GM21381 (cell line): Measurements from ENCODE around the gene FAM169A.
A peak's percentile ranks its signal among the peaks of the same experiment; 100 is the strongest.
"Not testable (repeated sequence)": the region's sequence is repeated elsewhere in the genome, so short reads cannot be mapped to it uniquely, and the experiment has no call there.

Experiments
- ATAC-seq: cut with Tn5 transposase; IDR thresholded peaks from one replicate; pipeline ENCODE4 v1.9.1; 2021; ENCODE audit warnings: mild to moderate bottlenecking, moderate library complexity; ENCODE audit not compliant: unreplicated experiment

FAM169A gene, protein sequence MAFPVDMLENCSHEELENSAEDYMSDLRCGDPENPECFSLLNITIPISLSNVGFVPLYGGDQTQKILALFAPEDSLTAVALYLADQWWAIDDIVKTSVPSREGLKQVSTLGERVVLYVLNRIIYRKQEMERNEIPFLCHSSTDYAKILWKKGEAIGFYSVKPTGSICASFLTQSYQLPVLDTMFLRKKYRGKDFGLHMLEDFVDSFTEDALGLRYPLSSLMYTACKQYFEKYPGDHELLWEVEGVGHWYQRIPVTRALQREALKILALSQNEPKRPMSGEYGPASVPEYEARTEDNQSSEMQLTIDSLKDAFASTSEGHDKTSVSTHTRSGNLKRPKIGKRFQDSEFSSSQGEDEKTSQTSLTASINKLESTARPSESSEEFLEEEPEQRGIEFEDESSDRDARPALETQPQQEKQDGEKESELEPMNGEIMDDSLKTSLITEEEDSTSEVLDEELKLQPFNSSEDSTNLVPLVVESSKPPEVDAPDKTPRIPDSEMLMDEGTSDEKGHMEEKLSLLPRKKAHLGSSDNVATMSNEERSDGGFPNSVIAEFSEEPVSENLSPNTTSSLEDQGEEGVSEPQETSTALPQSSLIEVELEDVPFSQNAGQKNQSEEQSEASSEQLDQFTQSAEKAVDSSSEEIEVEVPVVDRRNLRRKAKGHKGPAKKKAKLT

GRCh38 chr5:74865804-74866595 lies at the start of gene FAM169A:
Gene FAM169A (minus strand): TSS chr5:74866387. CDS start chr5:74841676, 24,711 bp downstream.
- peak; percentile 49 for ATAC-seq

- ATAC-seq = no peak
These were observed 49.3 kb upstream of the FAM169A start for GRCh38 chr5:74915488-74915887.

- ATAC-seq = not testable (repeated sequence)
These were observed 45.2 kb upstream of the FAM169A start for GRCh38 chr5:74911421-74911820.

GRCh38 chr5:74909888-74910287 lies 43.7 kb upstream of the FAM169A start:
- not testable (repeated sequence) for ATAC-seq

DNA sequence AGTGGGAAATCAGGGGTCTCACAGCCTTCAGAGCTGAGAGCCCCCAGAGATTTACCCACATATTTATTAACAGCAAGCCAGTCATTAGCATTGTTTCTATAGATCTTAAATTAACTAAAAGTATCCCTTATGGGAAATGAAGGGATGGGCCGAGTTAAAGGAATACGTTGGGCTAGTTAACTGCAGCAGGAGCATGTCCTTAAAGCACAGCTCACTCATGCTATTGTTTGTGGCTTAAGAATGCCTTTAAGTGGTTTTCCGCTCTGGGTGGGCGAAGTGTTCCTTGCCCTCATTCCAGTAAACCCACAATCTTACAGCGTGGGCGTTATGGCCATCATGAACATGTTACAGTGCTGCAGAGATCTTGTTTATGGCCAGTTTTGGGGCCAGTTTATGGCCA lies 42.0 kb upstream of the FAM169A start:
- ATAC-seq = not testable (repeated sequence)

DNA sequence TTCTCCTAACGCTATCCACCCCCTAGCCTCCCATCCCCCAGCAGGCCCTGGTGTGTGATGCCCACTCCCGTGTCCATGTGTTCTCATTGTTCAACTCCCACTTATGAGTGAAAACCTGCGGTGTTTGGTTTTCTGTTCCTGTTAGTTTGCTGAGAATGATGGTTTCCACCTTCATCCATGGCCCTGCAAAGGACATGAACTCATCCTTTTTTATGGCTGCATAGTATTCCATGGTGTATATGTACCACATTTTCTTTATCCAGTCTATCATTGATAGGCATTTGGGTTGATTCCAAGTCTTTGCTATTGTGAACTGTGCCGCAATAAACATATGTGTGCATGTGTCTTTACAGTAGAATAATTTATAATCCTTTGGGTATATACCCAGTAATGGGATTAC lies 38.5 kb upstream of the FAM169A start:
- not testable (repeated sequence) for ATAC-seq

DNA sequence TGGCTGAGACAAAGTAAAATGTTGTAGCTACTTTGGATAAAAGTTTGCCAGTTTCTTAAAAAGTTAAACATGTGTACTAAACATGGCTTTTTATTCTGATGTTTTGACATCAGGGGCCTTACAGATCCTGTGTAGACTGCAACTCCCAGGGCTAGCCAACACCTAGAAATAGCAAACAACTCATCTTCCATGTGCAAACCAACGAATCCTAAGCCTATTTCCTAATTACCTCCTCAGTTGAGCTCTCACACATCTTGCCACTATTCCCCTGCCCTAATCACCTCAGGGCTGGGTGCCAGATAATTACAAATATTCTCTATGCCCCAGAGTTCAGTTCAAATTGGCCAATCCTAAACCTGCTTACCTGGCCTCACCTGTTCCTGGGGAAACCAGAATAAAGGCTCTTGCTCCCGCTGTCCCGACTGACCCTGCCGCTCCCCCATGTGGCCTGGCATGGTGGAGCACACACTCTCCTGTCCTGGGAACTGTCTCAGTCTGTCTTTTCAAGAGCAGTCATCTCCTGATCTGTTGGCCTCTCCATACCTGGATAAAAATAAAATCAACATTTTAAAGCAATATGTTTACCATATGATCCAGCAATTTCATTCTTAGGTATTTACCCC lies 37.1 kb upstream of the FAM169A start:
- ATAC-seq = no peak

DNA sequence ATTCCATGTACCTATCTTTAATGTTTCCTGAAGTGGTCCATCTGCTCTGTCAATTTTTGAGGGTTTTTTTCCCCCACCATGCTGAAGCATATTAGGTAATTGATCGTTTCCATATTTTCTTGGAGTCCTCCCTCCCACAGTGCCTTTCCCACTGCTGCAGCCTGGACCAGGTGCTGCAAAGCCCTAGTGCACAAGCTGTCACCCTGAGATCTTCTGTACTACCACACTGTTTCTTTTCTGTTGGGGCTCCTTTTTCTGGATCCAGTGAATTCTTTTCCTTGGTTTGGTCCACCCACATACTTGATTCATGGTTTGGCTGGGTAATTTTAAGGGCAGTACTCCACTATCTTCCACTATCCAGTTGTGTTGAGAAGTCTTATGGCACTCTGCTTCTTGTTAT lies 30.9 kb upstream of the FAM169A start:
- no peak for ATAC-seq

GRCh38 chr5:74895906-74896305 lies 29.7 kb upstream of the FAM169A start:
- no peak for ATAC-seq

GRCh38 chr5:74894351-74894750 lies 28.2 kb upstream of the FAM169A start:
- no peak for ATAC-seq

DNA sequence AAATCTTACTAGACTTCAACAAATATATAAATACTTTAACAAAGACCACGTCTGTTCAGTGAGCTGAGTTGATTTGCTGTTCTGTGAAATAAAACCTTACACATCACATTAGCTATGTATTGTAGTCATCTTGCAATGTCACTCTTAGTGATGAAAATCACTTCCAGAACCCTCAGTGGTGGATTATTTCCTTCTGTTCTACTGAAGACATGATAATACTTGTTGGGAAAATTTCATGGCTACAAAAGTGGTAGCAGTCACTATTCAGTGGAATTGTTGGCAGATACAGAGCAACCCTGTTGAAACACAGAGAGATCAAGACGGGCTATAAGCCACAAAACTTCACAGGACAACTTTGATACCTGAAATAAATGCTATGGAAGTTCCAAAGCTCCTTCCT lies 26.7 kb upstream of the FAM169A start:
- ATAC-seq = no peak

DNA sequence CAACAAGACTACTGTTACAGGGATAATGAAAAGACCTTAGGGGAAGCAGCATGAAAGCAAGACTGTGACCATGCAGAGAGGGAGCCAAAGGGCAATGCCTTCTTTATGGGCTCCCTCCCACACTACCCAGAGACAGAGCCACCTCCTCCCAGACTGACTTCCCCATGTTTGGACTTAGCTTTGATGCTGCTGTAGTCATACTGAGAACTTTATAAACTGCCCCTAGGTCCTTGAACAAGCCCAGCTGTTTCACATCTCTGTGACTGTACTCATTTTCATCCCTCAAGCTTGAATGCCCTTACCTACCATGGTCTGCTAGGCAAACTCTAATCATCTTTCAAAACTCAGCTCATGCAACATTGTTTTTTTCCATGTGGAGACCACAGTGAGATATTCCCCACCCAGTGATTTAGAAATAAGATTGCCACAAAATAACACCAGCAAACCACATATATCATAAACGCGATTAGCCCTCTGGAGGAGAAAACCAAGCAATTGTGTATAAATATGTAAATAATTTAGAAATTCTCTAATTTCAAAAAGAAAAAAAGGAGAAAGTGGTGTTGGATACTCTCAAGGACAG lies 23.4 kb upstream of the FAM169A start:
- ATAC-seq = no peak

DNA sequence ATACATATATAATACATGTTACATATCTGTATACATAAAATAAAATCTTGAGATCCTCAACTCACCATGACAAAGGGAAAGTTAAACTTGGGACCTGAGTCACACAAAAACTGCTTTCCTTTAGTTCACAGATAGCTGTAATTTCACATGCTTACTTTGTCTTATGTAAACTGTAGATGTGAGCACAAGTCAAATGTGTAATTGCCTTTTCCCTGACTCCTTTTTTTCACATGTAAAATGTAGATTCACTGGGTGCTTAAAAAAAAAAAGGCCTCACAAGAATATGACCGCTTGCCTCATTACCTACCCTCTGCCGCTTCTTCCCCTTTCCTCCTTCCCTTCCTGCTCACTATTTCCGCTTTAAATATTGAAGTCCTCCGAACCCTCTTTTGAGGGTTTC lies 21.9 kb upstream of the FAM169A start:
- no peak for ATAC-seq

GRCh38 chr5:74885170-74885569 lies 19.0 kb upstream of the FAM169A start:
- no peak for ATAC-seq

DNA sequence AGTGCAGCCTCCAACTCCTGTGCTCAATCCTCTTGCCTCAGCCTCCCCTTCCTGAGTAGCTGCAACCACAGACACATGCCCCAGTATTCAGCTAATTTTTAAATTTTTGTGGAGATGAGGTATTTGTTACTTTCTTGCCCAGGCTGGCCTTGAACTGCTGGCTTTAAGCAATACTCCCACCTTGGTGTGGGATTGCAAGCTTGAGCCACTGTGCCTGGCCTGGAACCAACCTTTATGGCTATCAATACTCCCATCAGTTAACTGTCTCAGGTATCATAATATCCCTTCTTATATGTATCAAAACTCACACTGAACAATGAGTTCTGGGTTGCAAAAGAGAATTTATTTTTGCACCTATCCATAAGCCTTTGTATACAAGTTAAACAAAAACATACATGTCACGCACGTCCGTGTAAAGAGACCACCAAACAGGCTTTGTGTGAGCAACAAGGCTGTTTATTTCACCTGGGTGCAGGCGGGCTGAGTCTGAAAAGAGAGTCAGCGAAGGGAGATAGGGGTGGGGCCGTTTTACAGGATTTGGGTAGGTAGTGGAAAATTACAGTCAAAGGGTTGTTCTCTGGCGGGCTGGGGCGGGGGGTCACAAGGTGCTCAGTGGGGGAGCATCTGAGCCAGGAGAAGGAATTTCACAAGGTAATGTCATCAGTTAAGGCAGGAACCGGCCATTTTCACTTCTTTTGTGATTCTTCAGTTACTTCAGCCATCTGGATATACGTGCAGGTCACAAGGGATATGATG lies 16.4 kb upstream of the FAM169A start:
- ATAC-seq = not testable (repeated sequence)

DNA sequence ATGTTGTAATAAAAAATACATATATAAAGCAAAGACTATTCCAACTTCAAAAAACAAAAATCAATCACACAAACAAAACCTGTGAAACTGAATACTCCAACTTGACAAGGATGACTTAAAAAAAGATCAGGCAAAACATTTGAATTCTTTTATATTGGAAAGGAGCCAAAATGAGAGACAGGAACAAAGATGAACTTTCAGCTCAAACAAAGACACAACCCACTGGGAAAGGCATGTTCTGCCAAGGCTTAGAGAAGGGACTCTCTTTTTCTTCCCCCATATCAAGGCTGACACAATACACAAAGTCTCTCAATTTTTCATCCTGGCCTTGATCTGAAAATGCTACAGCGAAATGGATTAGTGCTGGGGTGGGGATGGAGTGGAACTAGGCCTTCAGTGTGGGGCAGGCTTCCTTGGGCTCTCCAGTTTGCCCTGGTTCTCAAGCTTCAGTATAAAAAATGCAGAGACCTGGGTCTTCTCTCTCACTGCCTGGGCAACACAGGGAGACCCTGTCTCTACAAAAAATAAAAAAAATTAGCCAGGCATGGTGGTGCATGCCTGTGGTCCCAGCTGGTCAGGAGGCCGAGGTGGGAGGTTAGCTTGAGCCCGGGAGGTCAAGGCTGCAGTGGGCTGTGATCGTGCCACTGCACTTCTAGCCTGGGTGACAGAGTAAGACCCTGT lies 11.6 kb upstream of the FAM169A start:
- ATAC-seq = no peak

DNA sequence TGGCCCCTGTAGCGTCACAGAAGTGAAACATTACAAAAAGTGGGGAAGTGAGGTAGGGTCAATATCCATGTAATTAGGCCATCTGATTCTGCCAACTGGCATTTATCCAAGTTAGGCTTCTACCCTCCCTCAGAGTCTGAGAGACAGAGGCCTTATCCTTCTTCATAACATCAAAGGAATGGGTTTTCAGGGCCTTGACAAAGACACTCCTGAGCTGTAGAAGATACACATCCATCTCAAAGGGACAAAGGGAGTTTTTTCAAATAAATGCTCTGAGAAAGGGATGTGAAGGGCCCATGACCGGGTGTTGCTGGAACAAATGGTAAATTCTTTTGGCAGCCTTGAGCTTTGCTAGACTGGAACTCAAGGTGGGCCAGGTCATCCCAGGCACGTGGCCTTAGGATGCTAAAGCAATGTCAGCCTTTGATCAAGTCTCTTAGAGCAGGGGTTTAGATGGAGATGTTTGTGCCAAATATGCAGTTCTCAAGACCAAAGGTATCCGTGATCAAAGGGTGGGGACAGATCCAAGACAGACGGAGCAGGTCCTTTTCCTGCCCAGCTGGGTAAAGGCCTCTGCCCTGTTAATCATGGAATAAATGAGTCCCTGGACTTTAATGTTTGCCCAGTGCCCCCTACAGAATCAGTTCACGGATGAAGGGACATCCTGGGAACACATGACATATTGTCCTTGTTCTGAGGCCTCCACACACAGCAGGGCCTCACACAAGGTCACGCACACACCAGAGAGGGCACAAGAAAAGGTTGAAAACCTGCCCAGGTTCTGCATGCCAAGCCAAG lies 10.0 kb upstream of the FAM169A start:
- ATAC-seq = no peak

GRCh38 chr5:74873525-74874249 lies 7.5 kb upstream of the FAM169A start:
- ATAC-seq = no peak
